ENCODE results near the gene CHRNB2.

DNA sequence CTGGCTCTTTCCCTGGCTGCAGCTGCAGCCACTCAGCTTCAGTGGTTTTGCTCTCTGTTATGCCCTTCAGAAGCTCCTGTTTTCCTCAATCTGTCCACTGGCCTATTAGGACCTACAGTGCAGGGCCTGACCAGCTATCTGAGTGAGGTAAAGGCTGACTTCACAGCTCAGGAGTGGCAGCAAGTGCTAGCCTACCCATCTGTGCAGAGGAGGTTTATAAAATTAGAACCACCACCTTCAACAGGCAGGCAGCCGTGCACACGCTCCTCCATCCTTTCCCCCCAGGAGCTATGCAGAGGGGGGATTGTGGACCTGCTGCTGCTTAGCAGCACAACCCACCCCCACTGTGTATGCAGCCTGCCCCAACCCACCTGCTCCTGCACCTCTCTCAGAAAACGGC is 32.1 kb downstream of the CHRNB2 start:
- no peak for TF ChIP-seq POLR2A (IDR thresholded peaks at IDR 0.05; ENCODE audit: low read depth, low read length)
- TF ChIP-seq TAF1 (IDR thresholded peaks at IDR 0.05; ENCODE audit: borderline replicate concordance, low read depth, low read length), result no peak
- TF ChIP-seq POLR2AphosphoS5 (IDR thresholded peaks at IDR 0.05; ENCODE audit: low read depth, low read length), result no peak
